HepG2 (cell line): Measurements from ENCODE around the gene BARX2. TPM values are rescaled to one million over a fixed set of nuclear protein-coding genes. Genes with fewer than 3 reads are reported as not detected.

ENCODE experiments used
- ATAC-seq: fragments of 200-7000 bp; cut with Tn5 transposase; 3 replicates; pipeline ENCODE4 v1.9.1; 2020; ENCODE audit warnings: mild to moderate bottlenecking, moderate library complexity
- BruUV-seq: library from RNA; stranded (reverse); fragments of 400-500 nt; replicated peaks from 2 replicates; lab custom pipeline; 2021; lab: Mats Ljungman, UMichigan
- CTCF ChIA-PET: fragments of 300-600 bp; formaldehyde crosslinking; extraction: SDS; loops from one replicate; lab custom pipeline; 2021; ENCODE audit warnings: low total read pairs, inconsistent platforms, low intra/inter-chr PET ratio; lab: Yijun Ruan, JAX
- POLR2A ChIA-PET: fragments of 350-600 bp; sonication (Branson Sonifier 250); formaldehyde crosslinking; loops from one replicate; lab custom pipeline; 2020; ENCODE audit warnings: antibody characterized with exemption, inconsistent platforms; lab: Yijun Ruan, JAX
- DNase-seq: peaks from one replicate; pipeline ENCODE4 v3.0.0-alpha.2; 2015; ENCODE audit warnings: low spot score
- FAIRE-seq: peaks from 3 replicates; lab custom pipeline; 2011; peaks lifted over from hg19 to GRCh38; lab: Jason Lieb, UNC
- H2AFZ ChIP-seq: one replicate; pipeline ENCODE4 v1.6.1; 2011; ENCODE audit warnings: low read length, inconsistent platforms
- H3K27ac ChIP-seq: fragments of 300-600 bp; 3 replicates; pipeline ENCODE4 v1.8.0; 2011; ENCODE audit warnings: mixed run types, mild to moderate bottlenecking, mixed read lengths, low read length, inconsistent platforms; ENCODE audit not compliant: insufficient read depth; ENCODE audit errors: extremely low read length
- H3K27me3 ChIP-seq, 2 experiments: fragments of 200-600 bp in 1 of 2; 2 replicates in 1 of 2; 3 replicates in 1 of 2; pipeline versions ENCODE4 v1.6.0 to v1.8.0; 2011; ENCODE audit warnings: low read length in 2 of 2, mild to moderate bottlenecking in 2 of 2, moderate library complexity in 2 of 2, inconsistent platforms in 1 of 2; ENCODE audit not compliant: insufficient read depth in 2 of 2, control insufficient read depth in 1 of 2
- H3K36me3 ChIP-seq, 2 experiments: fragments of 200-600 bp in 1 of 2; replicated peaks in 1 of 2; 2 replicates in 1 of 2; 3 replicates in 1 of 2; pipeline versions ENCODE4 v1.5.1 to v1.8.0; 2011; ENCODE audit warnings: low read length in 2 of 2, inconsistent platforms in 1 of 2; ENCODE audit not compliant: insufficient read depth in 2 of 2, control insufficient read depth in 1 of 2
- H3K4me1 ChIP-seq: 2 replicates; pipeline ENCODE4 v1.5.1; 2012; ENCODE audit warnings: low read length, inconsistent platforms; ENCODE audit not compliant: insufficient read depth
- H3K4me2 ChIP-seq: 2 replicates; pipeline ENCODE4 v1.6.0; 2011; ENCODE audit warnings: low read depth, low read length, inconsistent platforms
- H3K4me3 ChIP-seq, 3 experiments: fragments of 200-600 bp in 1 of 3; sonication (generic), shearing (Covaris generic) in 1 of 3; replicated peaks in 1 of 3; 2 replicates each; pipeline ENCODE4 v1.5.1; 2011 to 2016; ENCODE audit warnings: low read length in 3 of 3, inconsistent platforms in 2 of 3, low read depth in 2 of 3, mild to moderate bottlenecking in 2 of 3, control low read depth in 1 of 3, mixed read lengths in 1 of 3; ENCODE audit not compliant: insufficient read depth in 1 of 3
- H3K79me2 ChIP-seq: one replicate; pipeline ENCODE4 v1.6.1; 2011; ENCODE audit warnings: low read length, inconsistent platforms; ENCODE audit not compliant: insufficient read depth
- H3K9ac ChIP-seq: 2 replicates; pipeline ENCODE4 v1.6.0; 2011; ENCODE audit warnings: mild to moderate bottlenecking, low read depth, low read length, inconsistent platforms; ENCODE audit not compliant: insufficient read depth
- H3K9me3 ChIP-seq: 2 replicates; pipeline ENCODE4 v1.5.1; 2012; ENCODE audit warnings: mild to moderate bottlenecking, low read length
- H4K20me1 ChIP-seq: 2 replicates; pipeline ENCODE4 v1.6.0; 2011; ENCODE audit warnings: inconsistent platforms, mild to moderate bottlenecking, low read length, moderate library complexity; ENCODE audit not compliant: insufficient read depth
- BHLHE40 ChIP-seq: IDR thresholded peaks from 2 replicates; pipeline ENCODE4 v1.6.1; 2011; ENCODE audit warnings: low read length, improper control_type of control experiment
- CCAR2 ChIP-seq: fragments of 200-400 bp; formaldehyde crosslinking; optimal IDR thresholded peaks from 2 replicates; pipeline ENCODE3; 2018; ENCODE audit warnings: low read depth, mild to moderate bottlenecking, low read length, moderate library complexity
- CREB1 ChIP-seq, 2 experiments: fragments of 450-650 bp in 1 of 2; IDR thresholded peaks; 2 replicates each; pipeline ENCODE4 v1.6.1; 2016 to 2017; ENCODE audit warnings: control low read depth in 1 of 2, mild to moderate bottlenecking in 1 of 2, missing compliant biosample characterization in 1 of 2, missing genetic modification characterization in 1 of 2
- FOSL2 ChIP-seq: sonication (generic); formaldehyde crosslinking; IDR thresholded peaks from 2 replicates; pipeline ENCODE4 v1.4.0; 2020; ENCODE audit warnings: missing genetic modification reagents
- FOXA1 ChIP-seq, 2 experiments: fragments of 450-650 bp in 1 of 2; sonication (generic) in 1 of 2; formaldehyde crosslinking in 1 of 2; IDR thresholded peaks; 2 replicates each; pipeline versions ENCODE4 v1.4.0 to v1.6.1; 2016 to 2020; ENCODE audit warnings: missing genetic modification reagents in 1 of 2
- HDAC2 ChIP-seq: sonication (generic); formaldehyde crosslinking; IDR thresholded peaks from 2 replicates; pipeline ENCODE4 v1.4.0; 2020; ENCODE audit warnings: missing genetic modification reagents
- ISL2 ChIP-seq: sonication (generic); formaldehyde crosslinking; IDR thresholded peaks from 2 replicates; pipeline ENCODE4 v1.5.0; 2020; ENCODE audit warnings: missing genetic modification reagents
- KDM2A ChIP-seq: sonication (generic); formaldehyde crosslinking; IDR thresholded peaks from 2 replicates; pipeline ENCODE4 v1.4.0; 2020; ENCODE audit warnings: low read depth, missing genetic modification reagents, borderline replicate concordance
- NFE2L2 ChIP-seq: fragments of 150-350 bp; IDR thresholded peaks from 2 replicates; pipeline ENCODE4 v1.6.1; 2014; ENCODE audit warnings: low read length
- NONO ChIP-seq, 2 experiments: fragments of 450-650 bp in 1 of 2; sonication (generic) in 1 of 2; formaldehyde crosslinking in 1 of 2; IDR thresholded peaks in 1 of 2; conservative IDR thresholded peaks in 1 of 2; 2 replicates each; pipeline versions ENCODE4 v1.6.1 to v1.8.0; 2017 to 2022; ENCODE audit warnings: mild to moderate bottlenecking in 1 of 2, missing genetic modification reagents in 1 of 2, moderate library complexity in 1 of 2
- TCF7 ChIP-seq: sonication (generic); IDR thresholded peaks from 2 replicates; pipeline ENCODE4 v1.6.1; 2016; ENCODE audit warnings: antibody characterized with exemption, low read depth
- ZFP36L1 ChIP-seq: sonication (generic); formaldehyde crosslinking; IDR thresholded peaks from 2 replicates; pipeline ENCODE4 v1.8.0; 2022; ENCODE audit warnings: mild to moderate bottlenecking, missing genetic modification reagents, moderate library complexity
- ZNF10 ChIP-seq: sonication (generic); formaldehyde crosslinking; IDR thresholded peaks from 2 replicates; pipeline ENCODE4 v1.4.0; 2020; ENCODE audit warnings: mild to moderate bottlenecking, low read depth, missing genetic modification reagents, borderline replicate concordance
- ZNF629 ChIP-seq: sonication (generic); formaldehyde crosslinking; conservative IDR thresholded peaks from 2 replicates; pipeline ENCODE4 v1.5.0; 2020; ENCODE audit warnings: missing genetic modification reagents
- ZNF724P ChIP-seq: sonication (generic); formaldehyde crosslinking; IDR thresholded peaks from 2 replicates; pipeline ENCODE4 v1.8.0; 2022; ENCODE audit warnings: missing genetic modification reagents, borderline replicate concordance
- WGBS: methylation state at CpG from one replicate; pipeline ENCODE4 v1.1.6; 2017; ENCODE audit warnings: low lambda C conversion rate; 5-methylcytosine and 5-hydroxymethylcytosine counted together
- in situ Hi-C: cut with HindIII; loops from 2 replicates; pipeline ENCODE4 v1.10.0; 2017; ENCODE audit warnings: low pct_unique_long_range_greater_than_20kb; ENCODE audit not compliant: extremely low pct_ligation_motif_present
- intact Hi-C: fragments of 100-400 bp; cut with micrococcal nuclease; formaldehyde crosslinking; loops from one replicate; pipeline ENCODE4 v1.10.0; 2022; ENCODE audit not compliant: unreplicated experiment
- polyA plus RNA-seq, 8 experiments: library from polyadenylated mRNA; depleted of rRNA in 3 of 8; stranded (reverse) in 7 of 8; unstranded in 1 of 8; fragments of >200 nt; fragmentation: Illumina TruSeq in 4 of 8; extraction: Trizol in 4 of 8; gene quantifications; 2 replicates each; pipeline versions ENCODE4 v1.2.1 to v1.2.3, GENCODE V29; 2011 to 2016; ENCODE audit warnings: low read depth in 4 of 8, missing spikeins in 1 of 8, mixed read lengths in 1 of 8; ENCODE audit not compliant: insufficient read depth in 1 of 8
- total RNA-seq, 5 experiments: library from RNA; depleted of rRNA; stranded (reverse); fragments of >200 nt; fragmentation: Illumina TruSeq; extraction: Trizol; gene quantifications; 2 replicates each; pipeline ENCODE4 v1.2.3, GENCODE V29; 2016; ENCODE audit warnings: low read depth in 1 of 5
- TF ChIP-seq, protein P1 (sequence below): IDR thresholded peaks from 2 replicates; pipeline ENCODE4 v1.6.1; 2016; ENCODE audit warnings: missing compliant biosample characterization, missing genetic modification reagents, borderline replicate concordance

The BARX2 gene
- total and polyA plus RNA-seq, 2 of the 13 experiments (the other 11 are each of a cell fraction or from before 2014, with no cell fraction given) = not detected

DNA sequence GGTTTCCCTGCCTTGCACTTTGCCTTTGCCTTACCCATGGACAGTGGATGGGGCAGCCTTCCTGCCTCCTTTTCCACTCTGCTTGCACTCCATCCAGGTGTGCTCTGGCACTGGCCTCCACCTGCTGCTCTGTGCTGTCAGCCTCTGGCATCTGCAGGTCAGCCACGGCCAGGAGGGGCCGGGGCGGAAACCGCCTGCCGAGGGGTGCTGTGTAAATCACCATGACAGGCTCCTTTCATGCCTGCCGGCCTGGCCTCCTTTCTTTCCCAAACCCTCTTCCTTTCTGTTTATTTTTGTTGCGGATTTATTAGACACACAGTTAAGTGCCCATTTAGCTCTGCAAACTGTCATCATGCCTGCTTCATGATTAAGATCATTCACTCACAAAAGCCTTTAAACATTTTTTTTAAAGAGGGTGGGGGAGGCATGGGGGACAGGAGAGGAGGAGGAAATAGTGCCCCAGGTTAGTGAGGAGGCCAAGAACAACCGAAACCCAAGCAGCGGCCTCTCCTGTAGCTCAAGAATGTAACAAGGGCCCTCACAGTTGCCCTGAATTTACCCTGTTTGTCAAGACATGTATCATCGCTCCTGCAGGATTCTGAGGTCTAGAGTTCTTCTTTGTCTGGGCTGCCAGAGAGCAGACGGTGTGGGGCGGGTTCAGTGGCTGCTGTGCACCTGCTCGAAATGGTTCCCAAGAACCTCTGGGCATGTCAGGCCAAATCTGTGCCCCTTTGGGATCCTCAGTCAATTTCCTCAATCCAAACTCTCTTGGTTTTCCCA is 83.3 kb downstream of the BARX2 start:
- TF ChIP-seq ZNF10 (no peak), TCF7 (peak; percentile 18; the same call in 1 of the 2 replicates)
- no peaks in the 10 kb centered on the region for H3K9me3 ChIP-seq
- DNase-seq (no peak), ATAC-seq (no peak; the same call in 2 of the 3 replicates), FAIRE-seq (no peak)
- no peaks in the 10 kb centered on the region for H3K79me2 ChIP-seq
- peaks cover 1 to 24% of the 10 kb centered on the region in 2 experiments; a peak in 4 of 5 replicates for H3K27me3 ChIP-seq
- POLR2A ChIA-PET = no interaction called here
- BruUV-seq = no TSS peak
- H3K9ac ChIP-seq = no peak overlapping the region
- no peak overlapping the region for H3K27ac ChIP-seq
- H3K4me3 ChIP-seq = no peak overlapping the region
- intact Hi-C loops = no loop called here
- H3K4me2 ChIP-seq = no peak overlapping the region
- H3K36me3 ChIP-seq = no peaks in the 10 kb centered on the region
- H2AFZ ChIP-seq = no peak overlapping the region
- CTCF ChIA-PET = no interaction called here
- in situ Hi-C loops = no loop called here
- peaks cover 20% of the 10 kb centered on the region for H3K4me1 ChIP-seq
- 6% methylated on average over 13 of the region's 13 CpGs for WGBS
- no peaks in the 10 kb centered on the region for H4K20me1 ChIP-seq

DNA sequence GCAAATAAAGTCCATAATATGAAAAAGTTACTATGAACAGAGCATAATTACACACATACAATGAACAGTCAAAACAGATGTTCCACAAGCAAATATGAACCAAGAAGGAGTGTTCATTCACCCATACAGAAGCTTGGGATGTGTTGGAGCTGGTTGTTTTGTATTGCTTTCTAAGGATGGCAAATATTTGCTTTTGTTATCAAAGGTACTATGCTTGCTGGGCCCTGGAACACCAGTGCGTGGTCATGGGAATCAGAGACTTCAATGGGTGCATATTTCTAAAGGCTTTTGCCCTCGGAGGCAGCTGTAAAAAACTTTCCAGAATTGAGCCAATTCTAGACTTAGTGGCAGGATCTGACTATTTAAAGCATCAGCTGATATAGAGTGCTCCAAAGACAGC is 85.1 kb downstream of the BARX2 start:
- H2AFZ ChIP-seq = no peak overlapping the region
- no peak overlapping the region for H3K4me2 ChIP-seq
- no peak overlapping the region for H3K9ac ChIP-seq
- no peak for FAIRE-seq
- H3K27me3 ChIP-seq = peaks cover 1 to 24% of the 10 kb centered on the region in 2 experiments; a peak in 4 of 5 replicates
- ATAC-seq = peak; percentile 78
- ChIA-PET CTCF (no interaction called here), POLR2A (no interaction called here)
- no peaks in the 10 kb centered on the region for H4K20me1 ChIP-seq
- H3K36me3 ChIP-seq = no peaks in the 10 kb centered on the region
- H3K79me2 ChIP-seq = no peaks in the 10 kb centered on the region
- H3K4me1 ChIP-seq = peaks cover 17% of the 10 kb centered on the region
- peak; percentile 53 for DNase-seq
- no TSS peak for BruUV-seq
- no peak overlapping the region for H3K4me3 ChIP-seq
- no peak overlapping the region for H3K27ac ChIP-seq
- in situ Hi-C loops = no loop called here
- no peaks in the 10 kb centered on the region for H3K9me3 ChIP-seq
- intact Hi-C loops = no loop called here
- WGBS = 5% methylated on average over 2 of the region's 2 CpGs
- 0 out of 2 replicates have a peak, but pooled peaks have one; percentile 25 for TF ChIP-seq ISL2 (CRISPR knock-in tag)
- no peak for TF ChIP-seq ZFP36L1 (CRISPR knock-in tag)
- TF ChIP-seq CREB1 (IDR thresholded peaks at IDR 0.05) = no peak
- no peak for TF ChIP-seq CREB1 (CRISPR knock-in tag; IDR thresholded peaks at IDR 0.05)
- TF ChIP-seq FOXA1 (IDR thresholded peaks at IDR 0.05) = no peak
- peak; percentile 69 for TF ChIP-seq FOXA1 (CRISPR knock-in tag; IDR thresholded peaks at IDR 0.05)
- TF ChIP-seq, protein P1, sequence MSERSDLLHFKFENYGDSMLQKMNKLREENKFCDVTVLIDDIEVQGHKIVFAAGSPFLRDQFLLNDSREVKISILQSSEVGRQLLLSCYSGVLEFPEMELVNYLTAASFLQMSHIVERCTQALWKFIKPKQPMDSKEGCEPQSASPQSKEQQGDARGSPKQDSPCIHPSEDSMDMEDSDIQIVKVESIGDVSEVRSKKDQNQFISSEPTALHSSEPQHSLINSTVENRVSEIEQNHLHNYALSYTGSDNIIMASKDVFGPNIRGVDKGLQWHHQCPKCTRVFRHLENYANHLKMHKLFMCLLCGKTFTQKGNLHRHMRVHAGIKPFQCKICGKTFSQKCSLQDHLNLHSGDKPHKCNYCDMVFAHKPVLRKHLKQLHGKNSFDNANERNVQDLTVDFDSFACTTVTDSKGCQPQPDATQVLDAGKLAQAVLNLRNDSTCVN = no peak
- no peak for TF ChIP-seq CCAR2
- TF ChIP-seq KDM2A (CRISPR knock-in tag) = no peak
- no peak for TF ChIP-seq NFE2L2
- no peak for TF ChIP-seq ZNF724P (CRISPR knock-in tag)
- TF ChIP-seq ZNF629 (CRISPR knock-in tag) = 0 out of 2 replicates have a peak, but pooled peaks have one; percentile 31
- TF ChIP-seq FOSL2 (CRISPR knock-in tag) = peak; percentile 8; the same call in 1 of the 2 replicates
- 0 out of 2 replicates have a peak, but pooled peaks have one; percentile 8 for TF ChIP-seq BHLHE40
- TF ChIP-seq NONO (IDR thresholded peaks at IDR 0.05) = no peak
- TF ChIP-seq NONO (CRISPR knock-in tag; conservative IDR thresholded peaks at IDR 0.05) = no peak
- no peak for TF ChIP-seq HDAC2 (CRISPR knock-in tag)
